Common myeloid progenitor, CD34-positive (primary cell): ENCODE results near the gene CTAGE8.
"Not testable (repeated sequence)": the region's sequence is repeated elsewhere in the genome, so short reads cannot be mapped to it uniquely, and the experiment has no call there.

Experiments
- CTCF ChIA-PET: fragments of 350-600 bp; sonication (Branson Sonifier 250); formaldehyde crosslinking; loops from one replicate; lab custom pipeline; 2021; ENCODE audit warnings: antibody characterized with exemption; lab: Charles Lee
- POLR2A ChIA-PET: fragments of 350-600 bp; sonication (Branson Sonifier 250); formaldehyde crosslinking; loops from one replicate; lab custom pipeline; 2021; ENCODE audit warnings: antibody characterized with exemption; lab: Charles Lee
- DNase-seq, 3 donors: peaks; one replicate each; pipeline versions ENCODE4 v3.0.0 to v3.0.0-alpha.2; 2013
- H3K27ac ChIP-seq, 2 experiments: 1 replicate in 1 of 2; 2 replicates in 1 of 2; pipeline ENCODE4 v1.7.0; 2013; ENCODE audit warnings: inconsistent platforms in 2 of 2, low read length in 2 of 2, mild to moderate bottlenecking in 2 of 2, low read depth in 1 of 2, moderate library complexity in 1 of 2; ENCODE audit not compliant: severe bottlenecking in 2 of 2, insufficient read depth in 1 of 2, poor library complexity in 1 of 2
- H3K27me3 ChIP-seq, 5 experiments: replicated peaks in 2 of 5; 1 replicate in 3 of 5; 2 replicates in 2 of 5; pipeline versions ENCODE4 v1.6.1 to v1.7.0; 2013; ENCODE audit warnings: low read length in 4 of 5, mild to moderate bottlenecking in 2 of 5, moderate library complexity in 2 of 5, inconsistent platforms in 1 of 5; ENCODE audit not compliant: insufficient read depth in 5 of 5, control insufficient read depth in 4 of 5
- H3K36me3 ChIP-seq, 4 experiments: 1 replicate in 2 of 4; 2 replicates in 2 of 4; pipeline versions ENCODE4 v1.6.1 to v1.7.0; 2013; ENCODE audit warnings: low read length in 3 of 4, control low read depth in 1 of 4, mild to moderate bottlenecking in 1 of 4; ENCODE audit not compliant: control insufficient read depth in 4 of 4, insufficient read depth in 4 of 4
- H3K4me1 ChIP-seq, 4 experiments: 1 replicate in 3 of 4; 2 replicates in 1 of 4; pipeline versions ENCODE4 v1.6.1 to v1.7.1; 2013; ENCODE audit warnings: low read length in 3 of 4, mild to moderate bottlenecking in 3 of 4, control low read depth in 1 of 4, inconsistent platforms in 1 of 4, moderate library complexity in 1 of 4; ENCODE audit not compliant: control insufficient read depth in 4 of 4, insufficient read depth in 4 of 4; ENCODE audit errors: control extremely low read depth in 1 of 4
- H3K4me3 ChIP-seq, 7 experiments: 1 replicate in 4 of 7; 2 replicates in 3 of 7; pipeline versions ENCODE4 v1.5.1 to v1.7.0; 2013; ENCODE audit warnings: mild to moderate bottlenecking in 7 of 7, low read length in 6 of 7, moderate library complexity in 6 of 7, inconsistent platforms in 2 of 7, low read depth in 2 of 7, control low read depth in 1 of 7; ENCODE audit not compliant: insufficient read depth in 4 of 7, control insufficient read depth in 1 of 7; ENCODE audit errors: extremely low read depth in 1 of 7
- H3K9me3 ChIP-seq, 5 experiments: 1 replicate in 4 of 5; 2 replicates in 1 of 5; pipeline versions ENCODE4 v1.6.1 to v1.7.1; 2013; ENCODE audit warnings: low read length in 4 of 5, mild to moderate bottlenecking in 2 of 5, inconsistent platforms in 1 of 5, low read depth in 1 of 5, moderate library complexity in 1 of 5; ENCODE audit not compliant: control insufficient read depth in 4 of 5, insufficient read depth in 2 of 5; ENCODE audit errors: control extremely low read depth in 1 of 5
- WGBS: methylation state at CpG from one replicate; pipeline ENCODE4 v1.1.5; 2013; ENCODE audit not compliant: insufficient coverage; 5-methylcytosine and 5-hydroxymethylcytosine counted together

Gene CTAGE8

DNA sequence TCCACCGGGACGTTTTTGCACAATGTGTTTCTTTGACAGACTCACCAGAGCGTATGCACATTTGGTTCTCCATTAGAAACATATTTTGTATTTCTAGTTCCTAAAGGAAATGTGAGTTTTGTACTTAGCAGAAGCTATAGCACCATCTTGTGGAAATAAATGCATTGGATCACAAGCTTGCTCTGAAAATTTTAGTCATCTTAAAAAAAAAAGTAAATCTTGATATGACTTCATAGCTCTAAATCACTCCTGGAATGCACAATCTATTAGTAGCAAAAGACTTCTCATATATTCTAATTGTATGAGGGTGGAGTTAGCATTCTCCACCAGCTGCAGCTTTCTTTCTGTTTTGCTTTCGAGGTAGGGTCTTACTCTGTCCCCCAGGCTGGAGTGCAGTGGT, 49.9 kb downstream of the CTAGE8 start:
- no CpG with 5 or more reads among the region's 4 CpGs for WGBS
- H3K4me3 ChIP-seq, H3K36me3 ChIP-seq, CTCF ChIA-PET, POLR2A ChIA-PET, H3K4me1 ChIP-seq, DNase-seq, H3K27ac ChIP-seq, H3K9me3 ChIP-seq, H3K27me3 ChIP-seq: not testable (repeated sequence)

DNA sequence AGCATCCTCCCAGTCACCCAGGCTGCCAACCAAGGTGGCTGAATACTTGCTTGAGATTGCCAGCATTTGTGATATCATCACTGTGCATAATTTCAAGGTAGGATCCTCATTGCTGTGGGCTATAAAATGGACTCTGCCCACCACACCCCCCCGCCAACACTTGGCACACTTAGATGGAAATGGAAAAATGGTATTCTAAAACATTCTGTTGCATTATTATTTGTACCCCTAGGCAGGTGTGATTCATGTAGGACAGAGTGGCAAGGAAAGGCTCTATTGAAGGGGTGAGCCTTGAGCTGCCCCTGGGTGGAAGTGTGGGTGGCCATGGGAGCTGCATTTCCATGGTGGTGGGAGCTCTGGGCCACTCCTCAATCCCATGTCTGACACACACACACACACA, 50.5 kb downstream of the CTAGE8 start:
- H3K4me3 ChIP-seq, H3K9me3 ChIP-seq, H3K4me1 ChIP-seq, H3K36me3 ChIP-seq, CTCF ChIA-PET, POLR2A ChIA-PET, H3K27ac ChIP-seq, H3K27me3 ChIP-seq: not testable (repeated sequence)
- DNase-seq = peak in 1 of 3 donors; percentile 7
- 100% methylated on average over 1 of the region's 1 CpG for WGBS

DNA sequence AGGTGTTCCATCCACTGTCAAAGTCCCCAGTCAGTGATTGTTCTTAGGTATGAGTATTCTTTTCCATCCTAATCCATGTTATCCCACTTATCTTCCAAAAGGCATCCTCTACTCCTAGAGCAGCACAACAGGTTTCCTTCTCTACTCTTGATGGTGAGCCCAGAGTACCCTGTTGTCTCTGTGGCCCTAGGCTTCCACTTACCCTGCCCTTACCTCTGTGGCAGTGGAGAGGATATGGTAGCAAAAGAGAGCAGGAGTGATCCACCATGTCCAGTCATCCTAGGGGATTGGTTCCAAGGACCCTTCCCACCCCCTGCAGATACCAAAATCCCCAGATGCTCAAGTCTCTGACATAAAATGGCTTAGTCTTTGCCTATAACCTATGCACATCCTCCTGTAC, 51.9 kb downstream of the CTAGE8 start:
- POLR2A ChIA-PET, H3K9me3 ChIP-seq, H3K4me1 ChIP-seq, H3K4me3 ChIP-seq, DNase-seq, CTCF ChIA-PET, H3K27ac ChIP-seq, H3K36me3 ChIP-seq, H3K27me3 ChIP-seq: not testable (repeated sequence)
